Osteoblast (primary cell): ENCODE measurements around the gene ANKFN1. TPM values are rescaled to one million over a fixed set of nuclear protein-coding genes. Genes with fewer than 3 reads are reported as not detected.

Experiments used
- DNase-seq: peaks from one replicate; pipeline ENCODE4 v3.0.0; 2011; ENCODE audit warnings: low spot score, mixed read lengths; ENCODE audit not compliant: insufficient read length; ENCODE audit errors: missing footprints
- H2AFZ ChIP-seq: 2 replicates; pipeline ENCODE4 v1.6.0; 2011; ENCODE audit warnings: mild to moderate bottlenecking, low read length
- H3K27ac ChIP-seq: 2 replicates; pipeline ENCODE4 v1.5.1; 2011; ENCODE audit warnings: mild to moderate bottlenecking, low read depth, low read length, moderate library complexity
- H3K27me3 ChIP-seq: 2 replicates; pipeline ENCODE4 v1.6.0; 2012; ENCODE audit warnings: mild to moderate bottlenecking, control low read depth, inconsistent platforms, low read length, moderate library complexity; ENCODE audit not compliant: insufficient read depth
- H3K36me3 ChIP-seq: 2 replicates; pipeline ENCODE4 v1.5.1; 2011; ENCODE audit warnings: mild to moderate bottlenecking, low read length, control low read depth, moderate library complexity; ENCODE audit not compliant: insufficient read depth
- H3K4me1 ChIP-seq: 2 replicates; pipeline ENCODE4 v1.5.1; 2011; ENCODE audit warnings: mild to moderate bottlenecking, low read length, control low read depth, moderate library complexity; ENCODE audit not compliant: insufficient read depth
- H3K4me2 ChIP-seq: 2 replicates; pipeline ENCODE4 v1.6.0; 2011; ENCODE audit warnings: mild to moderate bottlenecking, low read length; ENCODE audit not compliant: insufficient read depth
- H3K4me3 ChIP-seq: fragments of 200-600 bp; sonication (generic); 3 replicates; pipeline ENCODE4 v1.5.1; 2012; ENCODE audit warnings: mild to moderate bottlenecking, low read length, inconsistent platforms; ENCODE audit not compliant: insufficient read depth
- H3K79me2 ChIP-seq: 2 replicates; pipeline ENCODE4 v1.6.0; 2012; ENCODE audit warnings: mild to moderate bottlenecking, low read length, control low read depth, inconsistent platforms; ENCODE audit not compliant: insufficient read depth
- H3K9me3 ChIP-seq: 2 replicates; pipeline ENCODE4 v1.5.1; 2011; ENCODE audit warnings: low read depth, low read length, control low read depth
- H4K20me1 ChIP-seq: 2 replicates; pipeline ENCODE4 v1.6.0; 2012; ENCODE audit warnings: mild to moderate bottlenecking, low read length, control low read depth; ENCODE audit not compliant: insufficient read depth
- CTCF ChIP-seq: IDR thresholded peaks from 2 replicates; pipeline ENCODE4 v1.5.1; 2011; ENCODE audit warnings: mild to moderate bottlenecking, low read depth, low read length, moderate library complexity; ENCODE audit errors: extremely low read depth
- total RNA-seq: library from RNA; depleted of rRNA; stranded (reverse); fragments of >200 nt; gene quantifications from 2 replicates; pipeline ENCODE4 v1.2.3, GENCODE V29; 2012

ANKFN1 gene
- total RNA-seq, 1 donor = 0.72 TPM

DNA sequence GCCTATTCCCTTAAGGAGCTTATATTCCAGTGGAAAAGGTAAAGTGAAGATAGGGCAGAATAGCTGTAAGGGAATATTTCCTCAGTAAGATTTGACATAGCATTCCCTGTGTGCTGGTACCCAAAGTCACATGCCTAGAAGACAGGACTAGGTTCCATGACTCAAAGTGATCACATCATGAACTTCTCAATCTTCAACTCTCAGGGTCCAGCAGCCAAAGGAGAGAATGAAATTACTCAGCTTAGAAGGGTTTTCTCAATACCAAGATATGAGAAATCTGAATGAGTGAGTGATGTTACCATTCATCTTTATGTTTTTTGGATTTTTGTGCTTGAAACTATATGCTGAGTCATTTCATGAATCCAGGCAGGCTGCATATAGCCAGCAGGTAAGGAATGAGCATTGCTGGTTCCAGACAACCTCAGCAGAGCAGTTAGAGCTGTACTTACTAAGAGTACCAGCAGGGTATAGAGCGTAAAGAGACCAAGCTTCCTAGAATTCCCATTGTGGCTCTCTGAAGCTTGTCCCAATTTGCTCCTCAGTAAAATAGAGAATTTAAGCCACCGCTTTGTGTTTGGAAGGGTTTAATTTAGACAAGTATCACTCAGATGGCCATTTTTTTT, 91.1 kb downstream of the ANKFN1 start:
- H2AFZ ChIP-seq = no peak overlapping the region
- no peaks in the 10 kb centered on the region for H3K4me1 ChIP-seq
- H3K9me3 ChIP-seq = no peaks in the 10 kb centered on the region
- H3K4me3 ChIP-seq = no peak overlapping the region
- H3K4me2 ChIP-seq = no peak overlapping the region
- no peaks in the 10 kb centered on the region for H4K20me1 ChIP-seq
- H3K27me3 ChIP-seq = no peaks in the 10 kb centered on the region
- H3K79me2 ChIP-seq = no peaks in the 10 kb centered on the region
- no peak for TF ChIP-seq CTCF
- no peaks in the 10 kb centered on the region for H3K36me3 ChIP-seq
- no peak overlapping the region for H3K27ac ChIP-seq
- no peak for DNase-seq

GRCh38 chr17:56247816-56248215, 94.5 kb downstream of the ANKFN1 start:
- Histone ChIP-seq H3K27ac (no peak overlapping the region), H2AFZ (no peak overlapping the region), H3K9me3 (no peaks in the 10 kb centered on the region), H3K79me2 (no peaks in the 10 kb centered on the region), H3K27me3 (no peaks in the 10 kb centered on the region), H3K4me1 (no peaks in the 10 kb centered on the region), H3K4me3 (no peak overlapping the region), H3K4me2 (no peak overlapping the region), H4K20me1 (no peaks in the 10 kb centered on the region), H3K36me3 (no peaks in the 10 kb centered on the region)
- no peak for DNase-seq
- no peak for TF ChIP-seq CTCF

- H3K79me2 ChIP-seq = no peaks in the 10 kb centered on the region
- no peak overlapping the region for H3K27ac ChIP-seq
- no peaks in the 10 kb centered on the region for H3K9me3 ChIP-seq
- no peak overlapping the region for H3K4me3 ChIP-seq
- no peaks in the 10 kb centered on the region for H4K20me1 ChIP-seq
- no peak overlapping the region for H2AFZ ChIP-seq
- no peaks in the 10 kb centered on the region for H3K36me3 ChIP-seq
- no peak for TF ChIP-seq CTCF
- H3K27me3 ChIP-seq = no peaks in the 10 kb centered on the region
- no peaks in the 10 kb centered on the region for H3K4me1 ChIP-seq
- DNase-seq = peak; percentile 6
- H3K4me2 ChIP-seq = no peak overlapping the region
These were observed 103.8 kb downstream of the ANKFN1 start for GRCh38 chr17:56257075-56257474.

DNA sequence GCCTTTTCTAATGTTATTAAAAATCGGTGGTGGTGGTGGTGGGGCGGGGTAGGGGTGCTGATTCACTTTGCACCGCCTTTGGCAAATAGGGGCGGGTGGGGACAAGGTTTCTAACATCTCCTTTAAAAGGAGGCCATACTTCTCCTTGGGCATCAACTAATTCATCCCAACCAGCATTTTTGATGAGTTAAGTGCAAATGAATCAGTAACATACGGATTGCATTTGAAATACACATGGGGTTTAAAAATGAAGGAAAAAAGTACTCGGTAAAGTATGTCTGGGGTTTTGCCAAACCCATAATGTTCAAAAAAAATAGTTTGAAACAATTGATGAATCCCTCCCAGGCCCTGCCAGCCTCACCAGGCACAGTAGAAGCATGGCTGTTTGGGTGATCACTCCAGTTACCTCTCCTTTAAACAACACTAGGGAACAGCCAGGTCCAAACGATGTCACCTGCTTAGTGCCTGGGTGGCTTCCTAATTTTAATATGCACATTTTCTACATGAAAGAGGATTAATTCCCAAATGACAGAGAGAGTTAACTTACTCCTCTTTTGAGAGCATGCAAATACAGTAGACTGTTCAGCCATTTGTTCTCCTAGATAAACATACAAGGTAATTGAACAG, 107.2 kb downstream of the ANKFN1 start:
- no peak overlapping the region for H3K4me2 ChIP-seq
- no peaks in the 10 kb centered on the region for H3K27me3 ChIP-seq
- no peak overlapping the region for H3K4me3 ChIP-seq
- H3K79me2 ChIP-seq = no peaks in the 10 kb centered on the region
- H2AFZ ChIP-seq = no peak overlapping the region
- no peaks in the 10 kb centered on the region for H4K20me1 ChIP-seq
- no peaks in the 10 kb centered on the region for H3K4me1 ChIP-seq
- no peaks in the 10 kb centered on the region for H3K9me3 ChIP-seq
- peak; percentile 53 for DNase-seq
- H3K27ac ChIP-seq = no peak overlapping the region
- no peak for TF ChIP-seq CTCF
- no peaks in the 10 kb centered on the region for H3K36me3 ChIP-seq
